Tibial artery (tissue), 4 donors: Measurements from ENCODE around the gene ERC2.
"Not testable (repeated sequence)": the region's sequence is repeated elsewhere in the genome, so short reads cannot be mapped to it uniquely, and the experiment has no call there.

ENCODE experiments used
- DNase-seq, 2 donors: peaks; one replicate each; pipeline ENCODE4 v3.0.0-alpha.2; 2019
- H3K27ac ChIP-seq, 2 donors: fragments of 200-600 bp; sonication (generic) in 1 of 2; 1 replicate in 1 of 2; 2 replicates in 1 of 2; pipeline ENCODE4 v1.5.1; 2018 to 2019; ENCODE audit warnings: mild to moderate bottlenecking in 1 of 2
- H3K27me3 ChIP-seq, 2 donors: fragments of 200-600 bp; sonication (generic) in 1 of 2; one replicate each; pipeline versions ENCODE4 v1.5.1 to v1.6.0; 2016 to 2019
- H3K36me3 ChIP-seq, 3 donors: fragments of 200-600 bp; sonication (generic) in 2 of 3; one replicate each; pipeline ENCODE4 v1.5.1; 2016 to 2019; ENCODE audit warnings: mild to moderate bottlenecking in 2 of 3
- H3K4me1 ChIP-seq, 4 donors: fragments of 200-600 bp; sonication (generic) in 2 of 4; 1 replicate in 3 of 4; 2 replicates in 1 of 4; pipeline ENCODE4 v1.5.1; 2016 to 2019
- H3K4me3 ChIP-seq, 2 donors: fragments of 200-600 bp; sonication (generic) in 1 of 2; 1 replicate in 1 of 2; 2 replicates in 1 of 2; pipeline ENCODE4 v1.5.1; 2018 to 2019; ENCODE audit warnings: mild to moderate bottlenecking in 2 of 2
- H3K9me3 ChIP-seq, 3 donors: fragments of 200-600 bp; sonication (generic) in 1 of 3; one replicate each; pipeline ENCODE4 v1.5.1; 2016 to 2019
- CTCF ChIP-seq, 2 experiments: fragments of 200-600 bp in 1 of 2; fragments of 450-650 bp in 1 of 2; IDR thresholded peaks; one replicate each; pipeline ENCODE4 v1.5.1; 2017 to 2019; ENCODE audit warnings: antibody characterized with exemption in 2 of 2, mild to moderate bottlenecking in 1 of 2, moderate library complexity in 1 of 2
- intact Hi-C: fragments of 100-400 bp; cut with DNase I; formaldehyde crosslinking; loops from one replicate; pipeline ENCODE4 v1.15.0; 2023; ENCODE audit warnings: low total_unique reads

The ERC2 gene

GRCh38 chr3:55852326-55852725, 615.9 kb downstream of the ERC2 start:
- H3K36me3 ChIP-seq, result no peaks in the 10 kb centered on the region
- H3K4me3 ChIP-seq, result no peak overlapping the region
- intact Hi-C loops, result no loop called here
- DNase-seq, result no peak
- no peaks in the 10 kb centered on the region for H3K27me3 ChIP-seq
- TF ChIP-seq CTCF (IDR thresholded peaks at IDR 0.05), result no peak
- no peaks in the 10 kb centered on the region for H3K9me3 ChIP-seq
- H3K27ac ChIP-seq, result no peak overlapping the region
- H3K4me1 ChIP-seq, result no peaks in the 10 kb centered on the region

- TF ChIP-seq CTCF (IDR thresholded peaks at IDR 0.05), result no peak
- Histone ChIP-seq H3K27ac (no peak overlapping the region), H3K27me3 (no peaks in the 10 kb centered on the region), H3K4me3 (no peak overlapping the region), H3K36me3 (no peaks in the 10 kb centered on the region), H3K4me1 (no peaks in the 10 kb centered on the region), H3K9me3 (no peaks in the 10 kb centered on the region)
- no peak for DNase-seq
- intact Hi-C loops, result no loop called here
These were observed 626.1 kb downstream of the ERC2 start for GRCh38 chr3:55842204-55842603.

DNA sequence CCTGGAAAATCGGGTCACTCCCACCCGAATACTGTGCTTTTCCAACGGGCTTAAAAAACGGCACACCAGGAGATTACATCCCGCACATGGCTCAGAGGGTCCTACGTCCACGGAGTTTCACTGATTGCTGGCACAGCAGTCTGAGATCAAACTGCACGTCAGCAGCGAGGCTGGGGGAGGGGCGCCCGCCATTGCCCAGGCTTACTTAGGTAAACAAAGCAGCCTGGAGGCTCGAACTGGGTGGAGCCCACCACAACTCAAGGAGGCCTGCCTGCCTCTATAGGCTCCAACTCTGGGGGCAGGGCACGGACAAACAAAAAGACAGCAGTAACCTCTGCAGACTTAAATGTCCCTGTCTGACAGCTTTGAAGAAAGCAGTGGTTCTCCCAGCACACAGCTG, 636.4 kb downstream of the ERC2 start:
- H3K27ac ChIP-seq, H3K27me3 ChIP-seq, H3K4me3 ChIP-seq, H3K36me3 ChIP-seq, intact Hi-C loops, H3K4me1 ChIP-seq, DNase-seq, H3K9me3 ChIP-seq: not testable (repeated sequence)

DNA sequence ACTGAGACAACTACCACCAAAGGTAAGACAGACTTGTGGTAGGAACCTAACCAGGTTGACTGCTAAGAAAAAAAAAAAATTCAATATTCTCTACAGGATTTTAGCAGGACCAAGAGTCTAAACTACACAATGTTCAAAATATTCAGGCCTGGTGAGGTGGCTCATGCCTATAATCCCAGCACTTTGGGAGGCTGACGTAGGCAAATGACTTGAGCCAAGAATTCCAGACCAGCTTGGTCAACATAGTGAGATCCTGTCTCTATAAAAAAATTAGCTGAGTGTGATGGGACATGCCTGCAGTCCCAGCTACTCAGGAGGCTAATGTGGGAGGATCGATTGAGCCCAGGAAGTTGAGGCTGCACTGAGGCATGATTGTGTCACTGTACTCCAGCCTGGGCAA, 639.6 kb downstream of the ERC2 start:
- intact Hi-C loops, result no loop called here
- H3K36me3 ChIP-seq, result no peaks in the 10 kb centered on the region
- no peak for DNase-seq
- TF ChIP-seq CTCF (IDR thresholded peaks at IDR 0.05), result no peak
- H3K27me3 ChIP-seq, result no peaks in the 10 kb centered on the region
- no peaks in the 10 kb centered on the region for H3K9me3 ChIP-seq
- H3K4me3 ChIP-seq, result no peak overlapping the region
- no peak overlapping the region for H3K27ac ChIP-seq
- H3K4me1 ChIP-seq, result no peaks in the 10 kb centered on the region

- no peaks in the 10 kb centered on the region for H3K4me1 ChIP-seq
- H3K27me3 ChIP-seq, result no peaks in the 10 kb centered on the region
- intact Hi-C loops, result no loop called here
- H3K9me3 ChIP-seq, result no peaks in the 10 kb centered on the region
- no peaks in the 10 kb centered on the region for H3K36me3 ChIP-seq
- DNase-seq, result no peak
- no peak for TF ChIP-seq CTCF (IDR thresholded peaks at IDR 0.05)
- no peak overlapping the region for H3K4me3 ChIP-seq
- no peak overlapping the region for H3K27ac ChIP-seq
These were observed 640.5 kb downstream of the ERC2 start for GRCh38 chr3:55827786-55828185.

DNA sequence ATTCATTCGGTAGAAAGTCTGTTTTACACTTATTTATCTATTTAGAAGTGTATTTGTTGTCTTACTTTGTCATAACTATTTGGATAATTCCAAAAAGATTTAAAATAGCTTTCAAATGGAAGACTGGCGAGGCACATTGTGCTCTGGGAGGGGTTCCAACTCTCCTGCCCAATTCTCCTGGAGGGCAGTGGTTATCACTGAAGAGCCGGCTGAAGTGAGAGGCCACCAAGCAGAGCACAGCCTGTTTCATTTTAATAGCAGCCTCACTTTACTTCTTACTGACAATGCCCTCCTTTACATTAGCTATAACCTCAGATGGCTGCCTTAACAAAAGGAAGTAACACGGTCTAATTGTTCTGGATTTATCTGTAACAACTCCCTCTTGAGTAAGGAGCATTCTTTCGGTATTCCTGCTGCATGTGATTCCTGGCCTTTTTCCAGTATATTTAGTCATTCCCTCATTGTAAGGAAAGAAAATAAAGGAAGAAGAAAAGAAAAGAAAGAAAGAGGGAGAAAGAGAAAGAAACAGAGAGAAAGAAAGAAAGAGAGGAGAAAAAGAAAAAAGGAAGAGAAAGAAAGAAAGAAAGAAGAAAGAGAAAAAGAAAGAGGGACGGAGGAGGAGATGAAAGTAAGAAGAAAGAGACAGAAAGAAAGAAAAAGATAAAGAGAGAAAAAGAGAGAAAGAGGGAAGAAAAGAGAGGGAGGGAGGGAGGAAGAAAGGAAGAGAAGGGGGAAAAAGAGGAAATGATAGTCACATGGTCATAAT, 641.4 kb downstream of the ERC2 start:
- Histone ChIP-seq H3K9me3 (no peaks in the 10 kb centered on the region), H3K36me3 (no peaks in the 10 kb centered on the region), H3K27me3 (no peaks in the 10 kb centered on the region), H3K4me1 (no peaks in the 10 kb centered on the region), H3K27ac (no peak overlapping the region), H3K4me3 (no peak overlapping the region)
- no peak for TF ChIP-seq CTCF (IDR thresholded peaks at IDR 0.05)
- intact Hi-C loops, result no loop called here
- DNase-seq, result no peak
